NT2/D1 (cell line): Measurements from ENCODE around the gene RELB.

ENCODE experiments used
- DNase-seq: peaks from one replicate; pipeline ENCODE4 v3.0.0-alpha.2; 2011; ENCODE audit warnings: low read depth, low spot score
- H3K27me3 ChIP-seq: 2 replicates; pipeline ENCODE4 v1.6.0; 2011; ENCODE audit warnings: mild to moderate bottlenecking; ENCODE audit not compliant: insufficient read length, insufficient read depth
- H3K36me3 ChIP-seq: 2 replicates; pipeline ENCODE4 v1.6.1; 2011; ENCODE audit warnings: mild to moderate bottlenecking, low read length, mixed read lengths; ENCODE audit not compliant: insufficient read depth, insufficient read length
- H3K4me1 ChIP-seq: 2 replicates; pipeline ENCODE4 v1.5.1; 2011; ENCODE audit not compliant: insufficient read depth, insufficient read length
- H3K4me3 ChIP-seq: 2 replicates; pipeline ENCODE4 v1.5.1; 2011; ENCODE audit warnings: low read depth; ENCODE audit not compliant: insufficient read length
- H3K9ac ChIP-seq: 2 replicates; pipeline ENCODE4 v1.6.0; 2011; ENCODE audit warnings: low read depth; ENCODE audit not compliant: insufficient read length
- H3K9me3 ChIP-seq: 2 replicates; pipeline ENCODE4 v1.5.1; 2011; ENCODE audit warnings: mild to moderate bottlenecking, low read length; ENCODE audit not compliant: insufficient read depth
- SUZ12 ChIP-seq: IDR thresholded peaks from 2 replicates; pipeline ENCODE4 v1.6.1; 2011; ENCODE audit not compliant: insufficient read length, insufficient read depth; ENCODE audit errors: extremely low read depth
- YY1 ChIP-seq: IDR thresholded peaks from 2 replicates; pipeline ENCODE4 v1.6.1; 2011; ENCODE audit not compliant: insufficient read length, insufficient read depth
- ZNF274 ChIP-seq: IDR thresholded peaks from 2 replicates; pipeline ENCODE4 v1.6.1; 2011; ENCODE audit warnings: mild to moderate bottlenecking, low read depth, low read length

RELB gene

DNA sequence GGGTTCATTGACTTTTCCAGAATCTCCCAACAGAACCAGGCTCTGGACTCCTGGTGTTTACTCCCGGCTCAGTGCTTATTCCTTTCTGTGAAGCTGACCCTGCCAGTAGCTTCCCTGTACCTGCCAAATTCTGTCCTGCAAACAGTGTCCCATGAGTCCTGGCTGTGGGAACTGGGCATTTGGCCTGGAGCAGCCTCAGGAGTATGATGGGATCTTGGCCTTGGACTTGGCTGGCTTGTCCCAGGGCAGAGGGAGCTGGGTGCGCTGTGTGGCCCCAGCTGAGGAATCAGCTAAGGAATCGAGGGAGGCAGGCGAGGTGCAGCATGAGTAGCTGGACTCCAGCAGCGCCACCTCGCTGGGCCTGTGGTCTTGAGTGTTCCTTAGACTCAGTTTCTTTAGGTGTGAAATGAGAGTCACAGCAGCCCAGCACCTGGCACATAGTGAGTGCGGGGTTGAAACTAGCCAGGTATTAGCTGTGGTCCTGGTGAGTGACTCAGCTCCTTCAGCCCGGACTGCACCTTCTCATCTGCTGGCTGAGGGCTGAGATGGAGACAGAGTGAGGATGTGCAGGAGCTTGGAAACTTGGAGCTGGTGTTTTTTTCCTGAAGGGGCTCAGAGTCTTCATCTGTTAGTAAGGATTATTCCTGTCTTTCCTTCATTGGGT lies 47.9 kb downstream of the RELB start:
- no peak for TF ChIP-seq ZNF274
- no peak for TF ChIP-seq YY1
- TF ChIP-seq SUZ12, result no peak
- Histone ChIP-seq H3K9me3 (no peaks in the 10 kb centered on the region), H3K4me3 (no peak overlapping the region), H3K36me3 (peaks cover 49% of the 10 kb centered on the region), H3K4me1 (peaks cover 6% of the 10 kb centered on the region), H3K27me3 (no peaks in the 10 kb centered on the region), H3K9ac (no peak overlapping the region)
- no peak for DNase-seq

DNA sequence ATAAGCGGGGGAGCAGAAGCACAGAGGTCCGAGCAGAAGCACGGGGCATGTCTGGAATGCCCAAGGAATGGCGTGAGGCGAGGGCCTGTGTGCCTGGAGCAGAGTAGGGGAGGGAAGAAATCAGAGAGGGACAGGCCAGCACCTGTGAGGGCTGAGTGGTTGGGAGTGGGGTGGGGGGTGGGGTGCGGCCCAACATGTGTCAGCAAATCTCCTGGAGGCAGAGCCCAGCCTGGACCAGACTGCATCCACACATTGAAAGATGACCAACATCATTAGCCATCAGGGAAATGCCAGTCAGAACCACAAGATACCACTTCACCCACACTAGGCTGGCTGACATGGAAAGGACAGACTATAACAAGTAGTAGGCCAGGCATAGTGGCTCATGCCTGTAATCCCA lies 48.8 kb downstream of the RELB start:
- H3K36me3 ChIP-seq, result peaks cover 51% of the 10 kb centered on the region
- H3K9ac ChIP-seq, result no peak overlapping the region
- TF ChIP-seq SUZ12, result no peak
- no peak for TF ChIP-seq ZNF274
- no peak for TF ChIP-seq YY1

DNA sequence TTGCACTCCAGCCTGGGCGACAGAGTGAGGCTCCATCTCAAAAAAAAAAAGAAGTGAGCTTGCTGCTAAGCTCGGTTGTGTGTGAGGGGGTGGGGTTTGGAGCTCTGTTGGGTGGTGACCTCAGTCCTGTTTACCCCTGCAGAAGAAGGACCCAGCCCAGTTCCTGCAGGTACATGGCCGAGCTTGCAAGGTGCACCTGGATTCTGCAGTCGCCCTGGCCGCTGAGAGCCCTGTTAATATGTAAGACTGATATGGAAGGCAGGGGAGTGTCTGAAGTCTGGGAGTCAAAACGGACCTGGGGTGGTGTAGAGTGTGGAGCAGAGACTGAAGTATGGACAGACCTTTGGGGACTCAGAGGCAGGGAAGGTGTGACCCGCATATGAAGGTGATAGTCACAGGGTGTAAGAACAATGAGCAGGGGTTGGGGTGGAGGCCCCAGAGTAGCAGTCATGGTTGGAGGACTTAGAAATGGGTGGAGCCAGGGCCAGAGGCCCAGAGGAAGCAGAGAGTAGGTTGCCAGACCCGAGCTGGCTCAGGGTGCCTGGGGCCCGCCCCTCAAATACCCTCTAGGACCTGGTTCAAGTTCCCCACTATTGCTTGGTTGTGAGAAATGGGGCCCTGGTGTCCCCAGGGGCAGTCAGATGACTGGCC lies 50.8 kb downstream of the RELB start:
- no peaks in the 10 kb centered on the region for H3K9me3 ChIP-seq
- peaks cover 6% of the 10 kb centered on the region for H3K4me1 ChIP-seq
- no peak overlapping the region for H3K9ac ChIP-seq
- no peak overlapping the region for H3K4me3 ChIP-seq
- peaks cover 54% of the 10 kb centered on the region for H3K36me3 ChIP-seq
- TF ChIP-seq SUZ12 (no peak), ZNF274 (no peak), YY1 (no peak)
- DNase-seq, result no peak
- H3K27me3 ChIP-seq, result no peaks in the 10 kb centered on the region

More for the DNA sequence above, 48.8 kb downstream of the RELB start:
- no peaks in the 10 kb centered on the region for H3K27me3 ChIP-seq
- DNase-seq, result no peak
- H3K9me3 ChIP-seq, result no peaks in the 10 kb centered on the region
- peaks cover 6% of the 10 kb centered on the region for H3K4me1 ChIP-seq
- no peak overlapping the region for H3K4me3 ChIP-seq

DNA sequence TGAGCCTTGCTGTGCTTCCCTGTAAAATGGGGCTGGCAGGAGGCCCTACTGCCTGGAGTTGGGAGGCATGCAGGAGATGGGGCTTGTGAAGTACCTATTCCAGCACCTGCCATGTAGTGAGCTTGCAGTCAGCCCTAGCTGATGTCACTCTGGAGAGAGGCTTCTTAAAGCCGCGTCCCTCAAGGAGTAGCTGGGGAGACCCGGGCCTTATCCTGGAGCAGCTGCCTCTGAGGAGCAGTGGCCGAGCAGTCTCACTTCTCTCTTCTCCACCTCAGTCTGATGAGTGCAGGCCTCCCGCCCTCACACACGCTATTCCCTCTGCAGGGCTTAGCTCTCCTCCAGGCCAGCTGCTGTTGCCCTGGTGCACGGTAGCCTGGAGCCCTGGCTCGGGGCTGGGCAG lies 55.6 kb downstream of the RELB start:
- Histone ChIP-seq H3K27me3 (no peaks in the 10 kb centered on the region), H3K9ac (no peak overlapping the region), H3K4me1 (peaks cover 7% of the 10 kb centered on the region), H3K36me3 (peaks cover 91% of the 10 kb centered on the region), H3K4me3 (no peak overlapping the region), H3K9me3 (no peaks in the 10 kb centered on the region)
- no peak for DNase-seq
- TF ChIP-seq ZNF274, result no peak
- TF ChIP-seq YY1, result no peak
- no peak for TF ChIP-seq SUZ12

DNA sequence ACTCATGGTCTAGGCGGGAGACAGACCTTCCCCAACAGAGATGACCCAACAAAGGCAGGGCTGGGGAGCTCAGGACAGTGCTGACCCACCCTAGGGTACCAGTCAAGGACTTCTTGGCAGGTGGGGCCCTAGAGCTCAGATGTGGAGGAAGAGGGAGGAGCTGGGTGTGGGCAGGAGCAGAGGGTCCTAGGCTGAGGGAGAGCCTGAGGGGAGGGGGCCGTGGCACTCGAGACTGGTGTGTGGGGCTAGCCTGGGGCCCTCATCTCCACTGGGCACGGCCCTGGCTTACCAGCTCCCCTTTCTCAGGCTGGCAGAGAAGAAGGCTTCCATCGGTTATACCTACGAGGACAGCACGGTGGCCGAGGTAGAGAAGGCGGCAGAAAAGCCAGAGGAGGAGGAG lies 56.2 kb downstream of the RELB start:
- TF ChIP-seq YY1, result no peak
- no peak for TF ChIP-seq SUZ12
- TF ChIP-seq ZNF274, result no peak
- peaks cover 89% of the 10 kb centered on the region for H3K36me3 ChIP-seq
- no peak overlapping the region for H3K4me3 ChIP-seq
- H3K4me1 ChIP-seq, result peaks cover 5% of the 10 kb centered on the region
- no peak overlapping the region for H3K9ac ChIP-seq
- no peaks in the 10 kb centered on the region for H3K9me3 ChIP-seq
- no peaks in the 10 kb centered on the region for H3K27me3 ChIP-seq
- no peak for DNase-seq

DNA sequence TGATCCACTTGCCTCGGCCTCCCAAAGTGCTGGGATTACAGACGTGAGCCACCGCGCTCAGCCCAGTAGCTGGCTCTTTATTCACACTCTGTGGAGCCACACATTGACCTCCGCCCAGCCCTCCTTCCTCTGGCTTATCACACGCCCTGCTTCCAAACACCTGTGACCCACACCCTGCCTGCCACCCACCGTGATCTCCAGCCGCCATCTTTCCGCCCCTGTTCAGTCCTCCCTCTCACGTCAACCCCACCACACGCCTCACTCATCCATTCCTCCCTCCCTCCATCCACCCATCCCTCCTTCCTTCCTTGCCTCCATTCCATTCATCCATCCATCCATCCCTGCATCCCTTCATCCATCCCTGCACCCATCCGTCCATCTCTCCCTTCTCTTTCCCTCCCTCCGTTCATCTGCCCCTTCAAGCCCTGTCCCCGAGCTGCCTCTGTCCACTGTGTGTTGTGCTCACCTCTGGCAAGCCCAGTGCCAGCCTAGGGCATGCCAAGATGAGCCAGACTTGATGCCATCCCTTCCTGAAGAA lies 57.4 kb downstream of the RELB start:
- no peaks in the 10 kb centered on the region for H3K27me3 ChIP-seq
- DNase-seq, result no peak
- no peaks in the 10 kb centered on the region for H3K9me3 ChIP-seq
- H3K9ac ChIP-seq, result no peak overlapping the region
- no peak overlapping the region for H3K4me3 ChIP-seq
- TF ChIP-seq ZNF274, result no peak
- TF ChIP-seq SUZ12, result no peak
- no peak for TF ChIP-seq YY1
- H3K36me3 ChIP-seq, result peaks cover 88% of the 10 kb centered on the region
- H3K4me1 ChIP-seq, result peaks cover 5% of the 10 kb centered on the region

DNA sequence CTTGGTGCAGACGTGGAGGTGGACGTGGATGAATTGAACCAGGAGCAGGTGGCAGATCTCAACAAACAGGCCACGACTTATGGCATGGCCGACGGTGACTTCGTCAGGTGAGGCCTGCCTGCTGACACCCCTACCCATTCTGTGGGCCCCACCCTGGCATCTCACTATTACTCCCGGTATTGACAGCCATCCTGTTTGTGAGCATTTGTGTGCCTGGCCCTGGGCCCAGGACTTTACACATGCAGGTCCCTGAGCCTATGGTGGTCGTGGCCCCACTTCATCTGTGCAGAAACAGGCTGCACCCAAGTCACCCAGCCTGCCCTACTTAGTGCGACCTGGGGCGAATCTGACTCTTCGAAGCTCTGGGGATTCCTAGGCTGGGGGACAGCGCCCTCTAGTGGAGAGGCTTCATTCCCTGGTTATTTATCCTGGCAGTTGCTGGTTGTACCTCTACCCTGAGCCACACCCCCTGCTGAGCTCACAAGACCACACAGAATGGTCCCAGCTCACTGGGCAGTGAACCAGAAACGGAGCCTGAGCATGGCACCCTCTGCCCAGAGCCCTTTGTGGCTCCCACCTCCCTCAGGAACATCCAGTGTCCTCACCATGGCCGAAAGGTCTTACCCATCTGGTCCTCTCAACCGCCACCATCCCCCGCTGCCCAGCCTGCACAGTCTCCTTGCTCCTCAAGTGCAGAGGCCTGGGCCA lies 58.1 kb downstream of the RELB start:
- peaks cover 5% of the 10 kb centered on the region for H3K4me1 ChIP-seq
- DNase-seq, result no peak
- no peak overlapping the region for H3K4me3 ChIP-seq
- peaks cover 89% of the 10 kb centered on the region for H3K36me3 ChIP-seq
- TF ChIP-seq ZNF274 (no peak), SUZ12 (no peak), YY1 (no peak)
- no peaks in the 10 kb centered on the region for H3K27me3 ChIP-seq
- H3K9me3 ChIP-seq, result no peaks in the 10 kb centered on the region
- H3K9ac ChIP-seq, result no peak overlapping the region
